DND-41 (cell line): ENCODE measurements around the gene GPR15LG.

Experiments used
- EZH2 ChIP-seq: IDR thresholded peaks from 3 replicates; pipeline ENCODE4 v1.6.1; 2012; ENCODE audit warnings: borderline replicate concordance, low read depth, mild to moderate bottlenecking, moderate library complexity, low read length, inconsistent platforms; ENCODE audit not compliant: severe bottlenecking
- TF ChIP-seq, protein P1 (sequence below): IDR thresholded peaks from 2 replicates; pipeline ENCODE4 v1.5.1; 2012; ENCODE audit warnings: borderline replicate concordance, low read length, moderate library complexity, mild to moderate bottlenecking; ENCODE audit not compliant: poor library complexity, severe bottlenecking; ENCODE audit errors: extremely low read depth

DNA sequence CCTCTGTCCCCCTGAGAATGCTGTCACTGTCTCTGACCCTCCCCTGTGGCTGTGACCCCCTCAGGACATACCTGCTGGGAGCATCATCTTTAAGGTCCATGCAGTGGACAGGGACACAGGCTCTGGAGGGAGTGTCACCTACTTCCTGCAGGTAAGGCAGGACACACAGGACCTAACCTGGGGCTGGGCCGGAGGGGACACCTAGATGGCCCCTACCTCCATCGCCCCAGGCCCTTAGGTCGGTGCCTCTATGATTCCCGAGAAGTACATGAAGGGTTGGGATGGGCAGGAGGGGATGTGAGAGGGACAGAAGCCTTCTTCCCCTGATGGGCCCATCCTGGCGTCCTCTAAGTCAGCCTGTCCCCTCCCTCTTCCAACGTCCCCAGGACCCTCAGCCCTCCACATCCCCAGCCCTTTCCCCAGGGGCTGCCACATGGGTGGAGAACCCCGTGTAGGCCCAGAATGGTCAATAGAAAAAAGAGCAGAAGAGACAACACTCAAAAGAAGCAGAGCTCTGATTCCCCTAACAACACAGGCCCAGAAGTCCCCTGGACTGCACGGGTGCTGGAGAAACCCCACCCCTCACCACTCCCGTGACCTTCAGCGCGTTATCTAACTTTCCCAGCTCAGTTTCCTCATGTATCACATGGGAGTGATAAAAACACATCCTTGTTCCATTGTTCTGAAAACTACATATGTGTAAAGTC, 27.1 kb downstream of the GPR15LG start:
- TF ChIP-seq, protein P1, sequence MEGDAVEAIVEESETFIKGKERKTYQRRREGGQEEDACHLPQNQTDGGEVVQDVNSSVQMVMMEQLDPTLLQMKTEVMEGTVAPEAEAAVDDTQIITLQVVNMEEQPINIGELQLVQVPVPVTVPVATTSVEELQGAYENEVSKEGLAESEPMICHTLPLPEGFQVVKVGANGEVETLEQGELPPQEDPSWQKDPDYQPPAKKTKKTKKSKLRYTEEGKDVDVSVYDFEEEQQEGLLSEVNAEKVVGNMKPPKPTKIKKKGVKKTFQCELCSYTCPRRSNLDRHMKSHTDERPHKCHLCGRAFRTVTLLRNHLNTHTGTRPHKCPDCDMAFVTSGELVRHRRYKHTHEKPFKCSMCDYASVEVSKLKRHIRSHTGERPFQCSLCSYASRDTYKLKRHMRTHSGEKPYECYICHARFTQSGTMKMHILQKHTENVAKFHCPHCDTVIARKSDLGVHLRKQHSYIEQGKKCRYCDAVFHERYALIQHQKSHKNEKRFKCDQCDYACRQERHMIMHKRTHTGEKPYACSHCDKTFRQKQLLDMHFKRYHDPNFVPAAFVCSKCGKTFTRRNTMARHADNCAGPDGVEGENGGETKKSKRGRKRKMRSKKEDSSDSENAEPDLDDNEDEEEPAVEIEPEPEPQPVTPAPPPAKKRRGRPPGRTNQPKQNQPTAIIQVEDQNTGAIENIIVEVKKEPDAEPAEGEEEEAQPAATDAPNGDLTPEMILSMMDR = no peak
- no peak for TF ChIP-seq EZH2
